Measurements from ENCODE around the gene TMEM165.

GRCh38 chr4:55440786-55441185 is 45.0 kb downstream of the TMEM165 start:
- TF ChIP-seq CTCF (IDR thresholded peaks at IDR 0.05; ENCODE audit: insufficient read depth, low read length, poor library complexity, severe bottlenecking), result no peak
- TF ChIP-seq EZH2phosphoT487 (conservative IDR thresholded peaks at IDR 0.05; ENCODE audit: low read length), result no peak
